Stimulated activated CD4-positive, alpha-beta T cell treated with anti-CD3 and anti-CD28 coated beads, Interleukin-12 subunit alpha, Interleukin-12 subunit beta, amount 100 ng/mL, for 24 hours (primary cell): ENCODE measurements around the gene RIC1.
"Not testable (repeated sequence)": the region's sequence is repeated elsewhere in the genome, so short reads cannot be mapped to it uniquely, and the experiment has no call there.

Experiments used
- DNase-seq, 2 experiments: peaks; one replicate each; pipeline ENCODE4 v3.0.0-alpha.2; 2020; ENCODE audit warnings: low read depth in 2 of 2

RIC1 gene

GRCh38 chr9:5722679-5723078 lies 93.8 kb downstream of the RIC1 start:
- DNase-seq: not testable (repeated sequence)

GRCh38 chr9:5735072-5735471 lies 106.2 kb downstream of the RIC1 start:
- DNase-seq: no peak

GRCh38 chr9:5736563-5737346 lies 107.8 kb downstream of the RIC1 start:
- no peak for DNase-seq

- no peak for DNase-seq
Observed at GRCh38 chr9:5743109-5743508, 114.2 kb downstream of the RIC1 start.

DNA sequence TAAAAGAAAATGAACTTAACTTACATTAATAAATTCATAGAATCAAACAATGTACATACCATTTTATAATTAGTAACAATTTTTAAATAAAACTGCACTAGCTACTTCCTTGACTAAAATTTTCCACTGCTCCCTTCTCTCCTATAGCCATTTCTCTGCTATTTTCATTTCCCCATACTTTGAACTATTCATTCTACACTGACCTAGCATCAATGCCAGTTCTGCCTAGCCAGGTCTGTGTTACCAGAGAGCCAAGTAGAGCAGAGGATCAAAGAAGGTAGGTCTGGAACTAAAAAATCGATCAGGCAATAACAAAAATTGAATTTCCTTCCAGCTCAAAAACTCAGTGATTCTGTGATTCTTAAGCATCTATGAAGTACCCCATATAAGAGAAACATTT lies 119.5 kb downstream of the RIC1 start:
- DNase-seq: no peak

GRCh38 chr9:5749306-5749705 lies 120.4 kb downstream of the RIC1 start:
- no peak for DNase-seq

DNA sequence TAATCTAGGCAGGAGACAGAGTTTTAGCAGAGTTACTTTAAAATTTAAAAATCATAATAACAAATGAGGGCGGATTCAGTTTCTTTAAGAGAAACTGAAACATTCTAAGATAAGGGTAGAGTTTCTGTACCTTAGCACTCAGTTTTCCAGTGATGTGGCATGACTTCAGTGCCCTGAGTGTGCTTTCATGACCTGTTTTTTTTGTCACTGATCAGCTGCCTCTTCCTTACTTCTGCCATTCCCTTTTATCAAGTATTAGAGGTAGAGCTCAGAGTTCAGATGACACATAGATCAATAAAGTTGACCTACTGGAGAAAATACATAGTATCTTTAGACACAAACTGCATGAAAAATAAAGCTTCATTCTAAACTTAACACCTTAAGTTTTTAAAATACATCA lies 121.7 kb downstream of the RIC1 start:
- DNase-seq: no peak

- DNase-seq: no peak
Observed at GRCh38 chr9:5756633-5757032, 127.7 kb downstream of the RIC1 start.

- no peak for DNase-seq
Observed at GRCh38 chr9:5760338-5760737, 131.4 kb downstream of the RIC1 start.

DNA sequence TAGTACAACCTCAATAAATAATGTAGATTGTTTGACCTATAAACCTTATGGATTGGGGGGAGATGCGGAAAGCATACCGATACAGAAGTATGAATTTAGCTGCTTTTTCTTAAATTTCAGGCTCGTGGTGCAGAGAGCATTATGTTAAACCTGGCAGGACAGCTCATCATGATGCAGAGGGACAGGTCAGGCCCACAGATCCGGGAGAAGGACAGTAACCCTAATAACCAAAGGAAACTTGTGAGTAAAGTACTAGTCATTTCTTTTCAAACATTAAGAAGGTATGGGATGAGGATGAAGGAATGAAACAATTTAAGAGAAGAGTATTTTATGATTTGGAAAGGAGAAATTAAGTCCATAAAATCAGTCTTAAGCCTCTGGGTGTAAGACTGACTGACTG lies 133.5 kb downstream of the RIC1 start:
- no peak for DNase-seq

- no peak for DNase-seq
Observed at GRCh38 chr9:5764130-5764868, 135.4 kb downstream of the RIC1 start.

- DNase-seq: peak in 1 of 2 experiments; percentile 6
Observed at GRCh38 chr9:5767968-5768932, 139.3 kb downstream of the RIC1 start.

GRCh38 chr9:5773324-5773999 lies 144.6 kb downstream of the RIC1 start:
- DNase-seq: no peak

- DNase-seq: no peak
Observed at GRCh38 chr9:5778805-5779204, 149.9 kb downstream of the RIC1 start.

DNA sequence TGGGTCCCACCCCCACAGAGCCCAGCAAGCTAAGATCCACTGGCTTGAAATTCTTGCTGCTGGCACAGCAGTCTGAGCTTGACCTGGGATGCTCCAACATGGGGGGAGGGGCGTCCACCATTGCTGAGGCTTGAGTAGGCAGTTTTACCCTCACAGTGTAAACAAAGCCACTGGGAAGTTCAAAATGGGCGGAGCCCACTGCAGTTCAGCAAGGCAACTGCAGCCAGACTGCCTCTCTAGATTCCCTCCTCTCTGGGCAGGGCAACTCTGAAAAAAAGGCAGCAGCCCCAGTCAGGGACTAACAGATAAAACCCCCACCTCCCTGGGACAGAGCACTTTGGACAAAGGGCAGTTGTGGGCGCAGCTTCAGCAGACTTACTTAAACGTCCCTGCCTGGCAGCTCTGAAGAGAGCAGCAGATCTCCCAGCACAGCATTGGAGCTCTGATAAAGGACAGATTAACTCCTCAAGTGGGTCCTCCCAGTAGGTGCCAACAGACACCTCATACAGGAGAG lies 150.9 kb downstream of the RIC1 start:
- DNase-seq: not testable (repeated sequence)

- DNase-seq: not testable (repeated sequence)
Observed at GRCh38 chr9:5783420-5783819, 154.5 kb downstream of the RIC1 start.

- DNase-seq: no peak
Observed at GRCh38 chr9:5783982-5784381, 155.1 kb downstream of the RIC1 start.

DNA sequence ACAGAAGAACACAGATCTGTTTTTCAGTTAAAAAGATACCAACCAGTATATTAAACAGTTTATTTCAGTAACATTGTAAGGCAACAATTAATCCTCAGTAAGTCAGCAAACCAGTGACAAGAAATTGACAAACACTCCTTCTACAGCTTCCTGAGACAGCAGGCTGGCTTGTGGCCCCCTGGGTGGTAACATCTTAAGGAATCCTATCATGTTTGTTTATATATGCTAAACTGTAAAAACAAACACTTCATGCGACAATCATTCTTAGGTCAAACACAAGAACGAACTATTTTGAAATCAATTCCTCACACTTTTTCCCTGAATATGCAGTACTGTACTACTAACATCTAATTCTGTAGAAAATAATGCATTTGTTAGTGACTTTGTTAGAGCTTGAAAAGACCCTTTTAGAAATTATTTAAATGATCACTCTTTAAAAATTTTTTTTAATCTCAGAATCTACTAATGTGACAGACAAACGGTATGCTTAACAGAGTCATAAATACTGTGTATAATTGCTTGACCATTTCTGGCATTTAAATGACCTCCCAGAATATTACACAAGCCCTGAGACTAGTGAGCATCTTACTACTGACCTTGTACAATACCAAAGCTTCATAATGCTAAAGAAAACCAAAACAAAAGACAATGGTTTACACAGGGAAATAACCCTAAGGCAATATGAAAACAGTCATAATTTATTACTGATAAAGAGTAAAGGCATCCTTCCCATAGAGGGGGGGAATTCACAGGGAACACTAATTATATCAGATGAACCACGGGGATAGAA lies 155.8 kb downstream of the RIC1 start:
- DNase-seq: no peak

DNA sequence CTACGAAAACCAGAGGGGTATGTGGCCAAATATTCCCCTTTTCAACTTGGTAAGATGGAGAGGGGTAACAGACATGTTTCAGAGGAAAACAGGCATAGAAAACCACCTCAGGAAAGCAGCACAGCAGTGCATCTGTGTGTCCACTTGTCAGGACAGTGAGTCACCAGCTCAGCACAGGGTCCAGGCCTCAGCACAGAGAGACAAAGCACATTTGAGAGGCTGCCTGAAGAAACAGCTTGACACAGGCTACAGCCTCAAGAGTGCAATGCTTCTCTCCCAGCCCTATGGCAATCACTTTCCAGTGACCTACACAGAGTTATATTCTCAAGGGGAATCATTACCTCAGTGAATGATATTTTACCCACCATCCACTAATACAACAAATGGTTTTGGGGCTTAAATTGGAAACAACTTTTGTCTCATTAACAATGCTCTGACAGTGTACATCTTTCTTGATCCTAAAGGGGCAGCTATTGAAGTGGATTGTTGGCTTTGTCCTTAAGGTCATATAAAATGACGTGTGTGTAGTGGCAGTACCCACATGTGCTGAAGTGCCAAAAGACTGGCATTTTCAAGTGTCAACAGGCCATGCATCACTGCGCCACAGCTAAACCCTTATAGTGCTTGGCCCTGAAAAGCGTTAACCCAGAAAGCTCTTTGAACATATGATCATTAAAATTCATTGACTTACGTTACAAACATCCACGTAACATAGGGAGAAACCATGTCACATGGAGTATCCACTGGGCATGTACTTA lies 157.6 kb downstream of the RIC1 start:
- no peak for DNase-seq

GRCh38 chr9:5787220-5787619 lies 158.3 kb downstream of the RIC1 start:
- no peak for DNase-seq
